HL-60/S4 treated with retinoic acid at 250 ng/mL for 4 days and 3 days (cell line): ENCODE data around the gene NET1.

Experiments
- in situ Hi-C: fragments of 300-500 bp; cut with MboI; formaldehyde crosslinking; loops from 2 replicates; pipeline ENCODE4 v1.7.0; 2022; ENCODE audit warnings: low sequenced_read_pairs

Gene NET1

GRCh38 chr10:5497948-5498730 is 85.8 kb downstream of the NET1 start:
- in situ Hi-C loops: no loop called here

GRCh38 chr10:5498791-5499492 is 86.6 kb downstream of the NET1 start:
- in situ Hi-C loops: no loop called here

- in situ Hi-C loops: no loop called here
Observed at GRCh38 chr10:5499493-5500140, 87.3 kb downstream of the NET1 start, which contains the start of gene CALML5. CALML5 (minus strand) TSS chr10:5499570; CDS start chr10:5499438, 132 bp downstream.

- in situ Hi-C loops: no loop called here
Observed at GRCh38 chr10:5500162-5500670, 87.9 kb downstream of the NET1 start.

GRCh38 chr10:5500910-5501309 is 88.6 kb downstream of the NET1 start:
- in situ Hi-C loops: no loop called here

GRCh38 chr10:5502061-5502521 is 89.7 kb downstream of the NET1 start:
- in situ Hi-C loops: no loop called here

- in situ Hi-C loops: no loop called here
Observed at GRCh38 chr10:5502571-5503476, 90.5 kb downstream of the NET1 start.

GRCh38 chr10:5503477-5503835 is 91.1 kb downstream of the NET1 start:
- in situ Hi-C loops: no loop called here

GRCh38 chr10:5504146-5505072 is 92.1 kb downstream of the NET1 start:
- in situ Hi-C loops: no loop called here

- in situ Hi-C loops: no loop called here
Observed at GRCh38 chr10:5506246-5506645, 93.9 kb downstream of the NET1 start.

GRCh38 chr10:5506751-5507648 is 94.6 kb downstream of the NET1 start:
- in situ Hi-C loops: no loop called here

- in situ Hi-C loops: no loop called here
Observed at GRCh38 chr10:5507649-5508131, 95.3 kb downstream of the NET1 start.

- in situ Hi-C loops: no loop called here
Observed at GRCh38 chr10:5508161-5508604, 95.8 kb downstream of the NET1 start.
